ENCODE results near the gene EFCAB6.

DNA sequence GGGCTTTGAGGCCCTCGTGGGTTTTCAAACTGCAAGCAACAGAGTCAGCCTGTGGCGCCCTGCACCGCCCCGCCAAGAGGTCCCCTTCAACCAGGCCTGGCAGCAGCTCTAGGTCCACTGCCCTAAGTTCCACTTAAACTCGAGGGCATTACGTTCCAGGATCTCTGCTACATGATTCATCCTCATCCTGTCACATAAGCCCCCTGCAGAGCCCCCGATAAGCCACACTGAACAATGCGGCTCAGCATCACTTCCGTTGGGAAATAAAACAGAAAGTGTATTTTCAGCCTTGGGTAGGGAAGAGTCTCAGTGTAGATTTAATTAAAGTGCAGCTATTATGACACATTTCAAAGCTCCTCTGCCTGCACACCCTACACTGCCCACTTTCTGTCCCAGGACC lies 25.6 kb upstream of the EFCAB6 start:
- TF ChIP-seq POLR2A (IDR thresholded peaks at IDR 0.05; ENCODE audit: low read depth, low read length) (no peak), EZH2 (IDR thresholded peaks at IDR 0.05; ENCODE audit: borderline replicate concordance, low read depth, low read length, severe bottlenecking) (no peak), POLR2AphosphoS5 (IDR thresholded peaks at IDR 0.05; ENCODE audit: insufficient read depth, low read depth, low read length) (no peak)
- TF ChIP-seq, protein P1, sequence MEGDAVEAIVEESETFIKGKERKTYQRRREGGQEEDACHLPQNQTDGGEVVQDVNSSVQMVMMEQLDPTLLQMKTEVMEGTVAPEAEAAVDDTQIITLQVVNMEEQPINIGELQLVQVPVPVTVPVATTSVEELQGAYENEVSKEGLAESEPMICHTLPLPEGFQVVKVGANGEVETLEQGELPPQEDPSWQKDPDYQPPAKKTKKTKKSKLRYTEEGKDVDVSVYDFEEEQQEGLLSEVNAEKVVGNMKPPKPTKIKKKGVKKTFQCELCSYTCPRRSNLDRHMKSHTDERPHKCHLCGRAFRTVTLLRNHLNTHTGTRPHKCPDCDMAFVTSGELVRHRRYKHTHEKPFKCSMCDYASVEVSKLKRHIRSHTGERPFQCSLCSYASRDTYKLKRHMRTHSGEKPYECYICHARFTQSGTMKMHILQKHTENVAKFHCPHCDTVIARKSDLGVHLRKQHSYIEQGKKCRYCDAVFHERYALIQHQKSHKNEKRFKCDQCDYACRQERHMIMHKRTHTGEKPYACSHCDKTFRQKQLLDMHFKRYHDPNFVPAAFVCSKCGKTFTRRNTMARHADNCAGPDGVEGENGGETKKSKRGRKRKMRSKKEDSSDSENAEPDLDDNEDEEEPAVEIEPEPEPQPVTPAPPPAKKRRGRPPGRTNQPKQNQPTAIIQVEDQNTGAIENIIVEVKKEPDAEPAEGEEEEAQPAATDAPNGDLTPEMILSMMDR (IDR thresholded peaks at IDR 0.05; ENCODE audit: extremely low read depth in 1 of 2, insufficient read depth in 1 of 2, low read depth in 1 of 2, low read length in 2 of 2): no peak

Data from endothelial cell of umbilical vein (primary cell).